RWPE1 (cell line): ENCODE data around the gene CCDC66.

Experiments used
- CTCF ChIA-PET: fragments of 350-600 bp; sonication (Branson Sonifier 250); formaldehyde crosslinking; extraction: SDS; loops from one replicate; lab custom pipeline; 2021; lab: Yijun Ruan, JAX
- POLR2A ChIA-PET: fragments of 400-600 bp; formaldehyde crosslinking; extraction: SDS; loops from one replicate; lab custom pipeline; 2020; ENCODE audit warnings: antibody characterized with exemption; ENCODE audit not compliant: low non-redundant PET; lab: Yijun Ruan, JAX
- DNase-seq: peaks from one replicate; pipeline ENCODE4 v3.0.0; 2012; ENCODE audit warnings: low spot score
- H3K27ac ChIP-seq: fragments of 450-650 bp; 2 replicates; pipeline ENCODE4 v1.5.1; 2017
- TF ChIP-seq, protein P1 (sequence below): fragments of 450-650 bp; conservative IDR thresholded peaks from 2 replicates; pipeline ENCODE4 v1.5.1; 2017; ENCODE audit warnings: low read depth, mild to moderate bottlenecking

CCDC66 gene

DNA sequence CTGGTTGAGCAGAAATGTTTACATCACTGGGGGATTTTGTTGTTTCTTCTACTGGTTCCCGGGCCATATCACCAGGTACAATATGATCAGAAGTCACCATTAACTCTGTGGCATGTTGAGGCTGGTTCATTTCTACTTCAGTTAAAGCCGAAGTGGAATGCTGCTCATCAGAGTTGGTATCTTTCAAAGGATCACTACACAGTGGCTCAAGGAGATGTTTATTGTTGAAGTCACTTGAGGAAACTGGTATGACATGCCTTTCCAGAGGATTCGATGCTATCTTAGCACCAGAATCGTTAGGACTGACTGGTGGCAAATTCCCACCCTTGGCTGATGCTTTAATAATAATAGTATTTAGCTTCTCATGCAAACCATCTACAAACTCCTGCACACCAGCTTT is 76.2 kb downstream of the CCDC66 start:
- TF ChIP-seq, protein P1, sequence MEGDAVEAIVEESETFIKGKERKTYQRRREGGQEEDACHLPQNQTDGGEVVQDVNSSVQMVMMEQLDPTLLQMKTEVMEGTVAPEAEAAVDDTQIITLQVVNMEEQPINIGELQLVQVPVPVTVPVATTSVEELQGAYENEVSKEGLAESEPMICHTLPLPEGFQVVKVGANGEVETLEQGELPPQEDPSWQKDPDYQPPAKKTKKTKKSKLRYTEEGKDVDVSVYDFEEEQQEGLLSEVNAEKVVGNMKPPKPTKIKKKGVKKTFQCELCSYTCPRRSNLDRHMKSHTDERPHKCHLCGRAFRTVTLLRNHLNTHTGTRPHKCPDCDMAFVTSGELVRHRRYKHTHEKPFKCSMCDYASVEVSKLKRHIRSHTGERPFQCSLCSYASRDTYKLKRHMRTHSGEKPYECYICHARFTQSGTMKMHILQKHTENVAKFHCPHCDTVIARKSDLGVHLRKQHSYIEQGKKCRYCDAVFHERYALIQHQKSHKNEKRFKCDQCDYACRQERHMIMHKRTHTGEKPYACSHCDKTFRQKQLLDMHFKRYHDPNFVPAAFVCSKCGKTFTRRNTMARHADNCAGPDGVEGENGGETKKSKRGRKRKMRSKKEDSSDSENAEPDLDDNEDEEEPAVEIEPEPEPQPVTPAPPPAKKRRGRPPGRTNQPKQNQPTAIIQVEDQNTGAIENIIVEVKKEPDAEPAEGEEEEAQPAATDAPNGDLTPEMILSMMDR, result no peak
- no peak for DNase-seq
- ChIA-PET CTCF (no interaction called here), POLR2A (no interaction called here)
- no peak overlapping the region for H3K27ac ChIP-seq

DNA sequence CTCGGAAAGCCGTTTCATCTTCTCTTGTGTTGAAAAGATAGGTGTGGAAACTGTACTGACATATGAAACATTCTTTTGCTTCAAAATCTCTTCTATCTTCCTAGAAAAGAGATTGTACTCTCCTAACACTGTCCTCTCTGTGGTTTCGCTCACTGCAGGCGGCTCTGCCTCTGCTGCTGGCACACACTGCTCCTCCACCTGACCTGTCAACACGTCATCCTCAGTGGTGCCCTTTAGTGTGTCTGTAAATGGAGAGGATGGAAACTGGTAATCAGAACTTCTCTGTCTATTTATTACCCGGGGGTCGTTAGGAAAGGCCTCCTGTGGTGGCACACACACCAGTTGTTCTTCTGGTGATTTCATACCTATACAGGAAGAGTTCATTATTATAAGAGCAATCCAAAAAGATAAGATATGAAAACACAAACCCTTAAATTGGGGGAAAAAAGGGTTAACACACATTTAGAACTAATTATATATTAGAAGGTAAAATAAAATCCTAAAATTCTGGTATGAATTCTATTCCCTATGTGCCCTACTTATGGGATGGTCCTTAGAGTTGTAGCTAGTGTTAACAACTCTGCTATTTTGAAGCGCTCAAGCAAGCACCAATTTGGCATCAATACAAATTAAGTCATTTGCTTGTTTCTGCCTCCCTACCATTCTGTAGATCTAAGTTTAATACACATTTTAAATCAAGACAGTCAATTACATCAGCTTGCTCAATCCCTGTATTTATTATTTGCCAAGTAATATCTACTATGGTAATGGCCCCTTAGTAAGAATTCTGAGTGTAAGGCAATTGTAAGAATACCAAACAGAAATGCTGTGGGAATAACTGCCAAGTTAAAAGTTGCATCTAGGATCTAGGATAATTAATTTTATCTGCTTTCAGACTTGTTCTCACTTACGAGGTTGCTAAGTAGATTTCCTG is 76.9 kb downstream of the CCDC66 start:
- POLR2A ChIA-PET, result no interaction called here

DNA sequence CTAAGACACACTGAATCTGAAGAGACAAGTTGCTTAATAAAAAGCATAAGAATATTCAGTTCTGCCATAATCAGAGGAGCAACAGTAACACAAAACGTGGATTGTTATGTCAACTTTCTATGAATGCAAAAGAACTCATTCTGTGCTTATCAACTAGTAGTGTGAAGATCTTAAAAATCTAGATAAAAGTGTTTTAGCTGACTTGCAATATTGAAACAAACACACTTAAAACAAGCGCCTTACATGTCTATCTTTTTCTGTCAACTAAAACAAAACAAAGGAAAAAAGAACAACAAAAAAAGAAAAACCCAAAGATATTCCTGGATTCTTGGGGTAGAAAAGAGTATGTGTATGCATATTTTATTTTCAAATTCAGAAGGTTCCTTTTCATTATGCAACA is 88.4 kb downstream of the CCDC66 start:
- no peak overlapping the region for H3K27ac ChIP-seq
- ChIA-PET CTCF (no interaction called here), POLR2A (no interaction called here)
- TF ChIP-seq, protein P1, result no peak
- no peak for DNase-seq

More for the DNA sequence above, 76.9 kb downstream of the CCDC66 start:
- H3K27ac ChIP-seq, result no peak overlapping the region
- no peak for DNase-seq
- TF ChIP-seq, protein P1, result no peak
- CTCF ChIA-PET, result no interaction called here

DNA sequence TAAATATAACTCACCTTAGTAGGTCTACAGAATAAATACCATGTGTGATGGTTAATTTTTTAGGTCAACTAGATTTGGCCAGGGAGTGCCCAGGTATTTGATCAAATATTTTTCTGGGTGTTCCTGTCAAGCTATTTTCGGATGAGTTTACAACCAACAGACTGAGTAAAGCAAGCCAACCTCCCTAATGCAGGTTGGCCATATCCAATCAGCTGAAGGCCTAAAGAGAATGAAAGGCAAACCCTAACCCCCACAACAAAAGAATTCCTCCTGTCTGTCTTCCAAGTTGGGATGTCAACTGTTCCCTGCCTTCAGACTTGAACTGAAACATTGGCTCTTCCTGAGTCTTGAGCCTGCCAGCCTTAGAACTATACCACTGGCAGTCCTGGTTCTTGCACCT is 97.5 kb downstream of the CCDC66 start:
- ChIA-PET POLR2A (no interaction called here), CTCF (interaction anchor here (0.7 kb wide), 1 partner anchor 24 kb away, joined by 3 read pairs; no protein-coding TSS in a partner anchor)
- no peak for DNase-seq
- TF ChIP-seq, protein P1, result no peak
- H3K27ac ChIP-seq, result no peak overlapping the region

DNA sequence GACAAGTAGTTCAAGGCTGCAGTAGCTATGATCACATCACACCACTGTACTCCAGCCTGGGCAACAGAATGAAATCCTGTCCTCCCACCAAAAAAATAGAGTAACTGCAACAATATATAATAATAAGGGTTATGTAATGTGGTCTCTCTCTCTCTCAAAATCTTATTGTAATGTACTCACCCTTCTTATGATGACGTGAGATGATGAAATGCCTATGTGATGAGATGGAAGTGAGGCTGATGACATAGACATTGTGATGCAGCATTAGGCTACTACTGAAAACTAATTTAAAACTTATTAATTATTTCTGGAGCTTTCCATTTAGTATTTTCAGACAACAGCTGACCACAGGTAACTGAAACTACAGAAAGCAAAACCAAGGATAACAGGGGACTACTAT is 98.7 kb downstream of the CCDC66 start:
- no peak overlapping the region for H3K27ac ChIP-seq
- DNase-seq, result no peak
- ChIA-PET CTCF (no interaction called here), POLR2A (no interaction called here)
- TF ChIP-seq, protein P1, result no peak

DNA sequence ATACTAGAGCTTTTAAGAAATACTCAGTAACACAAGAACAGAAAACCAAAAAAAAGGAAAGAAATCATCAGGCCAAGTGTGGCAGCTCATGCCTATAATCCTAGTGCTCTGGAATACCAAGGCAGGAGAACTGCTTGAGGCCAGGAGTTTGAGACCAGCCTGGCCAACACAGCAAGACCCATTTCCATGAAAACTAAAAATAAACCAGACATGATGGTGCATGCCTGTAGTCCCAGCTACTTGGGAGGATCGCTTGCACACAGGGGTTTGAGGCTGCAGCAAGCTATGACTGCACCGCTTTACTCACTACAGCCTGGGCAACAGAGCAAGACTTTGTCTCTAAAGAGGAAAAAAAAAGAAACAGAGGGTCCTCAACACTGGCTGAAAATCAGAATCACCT is 107.8 kb downstream of the CCDC66 start:
- TF ChIP-seq, protein P1, result no peak
- ChIA-PET POLR2A (no interaction called here), CTCF (interaction anchor here (0.6 kb wide), 1 partner anchor 135 kb away, joined by 3 read pairs; no protein-coding TSS in a partner anchor)
- no peak overlapping the region for H3K27ac ChIP-seq
- DNase-seq, result no peak
